HepG2 (cell line): ENCODE measurements around the gene SLC25A22. TPM values are rescaled to one million over a fixed set of nuclear protein-coding genes. Genes with fewer than 3 reads are reported as not detected.
A peak's percentile ranks its signal among the peaks of the same experiment; 100 is the strongest.

Experiments used
- EED ChIP-seq: sonication (generic); formaldehyde crosslinking; IDR thresholded peaks from 2 replicates; pipeline ENCODE4 v1.5.0; 2020; ENCODE audit warnings: mild to moderate bottlenecking, missing genetic modification reagents
- ELF3 ChIP-seq: IDR thresholded peaks from 2 replicates; pipeline ENCODE4 v1.6.1; 2016; ENCODE audit warnings: missing genetic modification reagents, missing compliant biosample characterization
- HMG20A ChIP-seq: IDR thresholded peaks from 2 replicates; pipeline ENCODE4 v1.6.1; 2016; ENCODE audit warnings: borderline replicate concordance
- KDM5A ChIP-seq: fragments of 200-600 bp; sonication (generic); IDR thresholded peaks from 2 replicates; pipeline ENCODE4 v1.7.0; 2018; ENCODE audit warnings: antibody characterized with exemption, mild to moderate bottlenecking, low read length, borderline replicate concordance
- PRDM10 ChIP-seq: sonication (generic); formaldehyde crosslinking; IDR thresholded peaks from 2 replicates; pipeline ENCODE4 v1.4.0; 2020; ENCODE audit warnings: low read depth, missing genetic modification reagents
- SOX5 ChIP-seq: IDR thresholded peaks from 2 replicates; pipeline ENCODE4 v1.6.1; 2016; ENCODE audit warnings: borderline replicate concordance
- THYN1 ChIP-seq: sonication (generic); formaldehyde crosslinking; IDR thresholded peaks from 2 replicates; pipeline ENCODE4 v1.8.1; 2023; ENCODE audit warnings: low read depth, mild to moderate bottlenecking, moderate library complexity, missing genetic modification reagents, borderline replicate concordance
- ZNF512B ChIP-seq: sonication (generic); formaldehyde crosslinking; IDR thresholded peaks from 2 replicates; pipeline ENCODE4 v1.5.1; 2020; ENCODE audit warnings: missing genetic modification reagents, mild to moderate bottlenecking, borderline replicate concordance
- ZNF546 ChIP-seq: sonication (generic); formaldehyde crosslinking; conservative IDR thresholded peaks from 2 replicates; pipeline ENCODE4 v1.8.1; 2023; ENCODE audit warnings: mild to moderate bottlenecking, missing genetic modification reagents
- ZNF619 ChIP-seq: sonication (generic); formaldehyde crosslinking; IDR thresholded peaks from 2 replicates; pipeline ENCODE4 v1.4.0; 2020; ENCODE audit warnings: mild to moderate bottlenecking, missing genetic modification reagents
- polyA plus RNA-seq, 8 experiments: library from polyadenylated mRNA; depleted of rRNA in 3 of 8; stranded (reverse) in 7 of 8; unstranded in 1 of 8; fragments of >200 nt; fragmentation: Illumina TruSeq in 4 of 8; extraction: Trizol in 4 of 8; gene quantifications; 2 replicates each; pipeline versions ENCODE4 v1.2.1 to v1.2.3, GENCODE V29; 2011 to 2016; ENCODE audit warnings: low read depth in 4 of 8, missing spikeins in 1 of 8, mixed read lengths in 1 of 8; ENCODE audit not compliant: insufficient read depth in 1 of 8
- total RNA-seq, 5 experiments: library from RNA; depleted of rRNA; stranded (reverse); fragments of >200 nt; fragmentation: Illumina TruSeq; extraction: Trizol; gene quantifications; 2 replicates each; pipeline ENCODE4 v1.2.3, GENCODE V29; 2016; ENCODE audit warnings: low read depth in 1 of 5
- TF ChIP-seq, protein P1 (sequence below): sonication (generic); formaldehyde crosslinking; IDR thresholded peaks from 2 replicates; pipeline ENCODE4 v1.5.0; 2020; ENCODE audit warnings: mild to moderate bottlenecking, missing genetic modification reagents
- TF ChIP-seq, protein P2 (sequence below): sonication (generic); formaldehyde crosslinking; IDR thresholded peaks from 2 replicates; pipeline ENCODE4 v1.8.0; 2022; ENCODE audit warnings: missing genetic modification reagents, low read depth, mild to moderate bottlenecking, borderline replicate concordance
- TF ChIP-seq, protein P3 (sequence below): sonication (generic); formaldehyde crosslinking; conservative IDR thresholded peaks from 2 replicates; pipeline ENCODE4 v1.4.0; 2020; ENCODE audit warnings: missing genetic modification reagents

Gene SLC25A22
- total and polyA plus RNA-seq, 2 of the 13 experiments (the other 11 are each of a cell fraction or from before 2014, with no cell fraction given) = 12.4 to 19.2 TPM

DNA sequence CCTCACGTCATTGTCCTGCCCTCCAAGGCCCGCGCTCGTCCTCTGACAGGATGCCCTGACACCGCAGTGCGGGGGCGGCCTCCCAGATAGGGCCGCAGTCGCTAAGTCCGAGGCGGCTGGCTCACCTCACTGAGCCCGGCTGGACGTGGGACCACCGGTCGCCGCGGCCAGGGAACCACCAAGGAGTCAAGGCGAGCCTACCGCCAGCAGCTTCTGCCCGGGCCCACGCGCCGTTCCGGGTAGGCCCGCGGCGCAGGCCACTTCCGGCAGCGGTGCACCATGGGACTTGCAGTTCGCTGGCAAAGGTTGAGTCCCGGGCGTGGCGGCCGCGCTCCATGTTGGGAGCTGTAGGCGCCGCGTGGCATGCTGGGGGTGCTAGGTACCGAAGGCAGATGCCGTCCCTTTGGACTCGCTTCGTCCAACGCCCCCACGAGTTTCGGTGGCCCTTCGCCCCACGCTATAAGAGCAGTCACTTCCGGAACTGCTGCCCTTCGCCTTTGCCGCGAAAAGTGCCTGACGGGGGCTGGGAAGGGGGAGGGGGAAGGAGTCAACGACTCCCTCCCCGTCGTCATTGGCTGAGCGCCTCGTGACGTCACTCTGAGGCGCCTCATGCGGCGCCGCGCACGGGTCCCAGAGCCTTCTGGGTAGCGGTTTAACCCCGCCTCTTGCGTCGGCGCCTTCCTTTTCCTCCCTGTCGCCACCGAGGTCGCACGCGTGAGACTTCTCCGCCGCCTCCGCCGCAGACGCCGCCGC is 11.4 kb upstream of the SLC25A22 start, which contains the start of gene RPLP2 (continued):
- TF ChIP-seq ZNF619 (CRISPR knock-in tag) = peak; percentile 74; the same call in 1 of the 2 replicates
- TF ChIP-seq PRDM10 (CRISPR knock-in tag) = peak; percentile 40; the same call in 1 of the 2 replicates
- peak; percentile 27; the same call in 1 of the 2 replicates for TF ChIP-seq SOX5
- TF ChIP-seq, protein P1, sequence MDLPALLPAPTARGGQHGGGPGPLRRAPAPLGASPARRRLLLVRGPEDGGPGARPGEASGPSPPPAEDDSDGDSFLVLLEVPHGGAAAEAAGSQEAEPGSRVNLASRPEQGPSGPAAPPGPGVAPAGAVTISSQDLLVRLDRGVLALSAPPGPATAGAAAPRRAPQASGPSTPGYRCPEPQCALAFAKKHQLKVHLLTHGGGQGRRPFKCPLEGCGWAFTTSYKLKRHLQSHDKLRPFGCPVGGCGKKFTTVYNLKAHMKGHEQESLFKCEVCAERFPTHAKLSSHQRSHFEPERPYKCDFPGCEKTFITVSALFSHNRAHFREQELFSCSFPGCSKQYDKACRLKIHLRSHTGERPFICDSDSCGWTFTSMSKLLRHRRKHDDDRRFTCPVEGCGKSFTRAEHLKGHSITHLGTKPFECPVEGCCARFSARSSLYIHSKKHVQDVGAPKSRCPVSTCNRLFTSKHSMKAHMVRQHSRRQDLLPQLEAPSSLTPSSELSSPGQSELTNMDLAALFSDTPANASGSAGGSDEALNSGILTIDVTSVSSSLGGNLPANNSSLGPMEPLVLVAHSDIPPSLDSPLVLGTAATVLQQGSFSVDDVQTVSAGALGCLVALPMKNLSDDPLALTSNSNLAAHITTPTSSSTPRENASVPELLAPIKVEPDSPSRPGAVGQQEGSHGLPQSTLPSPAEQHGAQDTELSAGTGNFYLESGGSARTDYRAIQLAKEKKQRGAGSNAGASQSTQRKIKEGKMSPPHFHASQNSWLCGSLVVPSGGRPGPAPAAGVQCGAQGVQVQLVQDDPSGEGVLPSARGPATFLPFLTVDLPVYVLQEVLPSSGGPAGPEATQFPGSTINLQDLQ (CRISPR knock-in tag) = peak; percentile 64; the same call in 1 of the 2 replicates
- TF ChIP-seq HMG20A (CRISPR knock-in tag) = no peak
- TF ChIP-seq ZNF546 (CRISPR knock-in tag) = peak; percentile 96
- TF ChIP-seq KDM5A = peak; percentile 81
- peak; percentile 59 for TF ChIP-seq ELF3 (CRISPR knock-in tag)
- peak; percentile 52; the same call in 1 of the 2 replicates for TF ChIP-seq EED (CRISPR knock-in tag)
- TF ChIP-seq THYN1 (CRISPR knock-in tag) = peak; percentile 63; the same call in 1 of the 2 replicates
- TF ChIP-seq, protein P2, sequence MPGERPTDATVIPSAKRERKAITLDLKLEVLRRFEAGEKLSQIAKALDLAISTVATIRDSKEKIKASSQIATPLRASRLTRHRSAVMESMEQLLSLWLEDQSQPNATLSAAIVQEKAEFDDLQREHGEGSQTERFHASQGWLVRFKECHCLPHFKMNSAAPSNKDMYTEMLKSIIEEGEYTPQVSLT (CRISPR knock-in tag) = no peak; the same call in 1 of the 2 replicates
- no peak for TF ChIP-seq ZNF512B (CRISPR knock-in tag)
- TF ChIP-seq, protein P3, sequence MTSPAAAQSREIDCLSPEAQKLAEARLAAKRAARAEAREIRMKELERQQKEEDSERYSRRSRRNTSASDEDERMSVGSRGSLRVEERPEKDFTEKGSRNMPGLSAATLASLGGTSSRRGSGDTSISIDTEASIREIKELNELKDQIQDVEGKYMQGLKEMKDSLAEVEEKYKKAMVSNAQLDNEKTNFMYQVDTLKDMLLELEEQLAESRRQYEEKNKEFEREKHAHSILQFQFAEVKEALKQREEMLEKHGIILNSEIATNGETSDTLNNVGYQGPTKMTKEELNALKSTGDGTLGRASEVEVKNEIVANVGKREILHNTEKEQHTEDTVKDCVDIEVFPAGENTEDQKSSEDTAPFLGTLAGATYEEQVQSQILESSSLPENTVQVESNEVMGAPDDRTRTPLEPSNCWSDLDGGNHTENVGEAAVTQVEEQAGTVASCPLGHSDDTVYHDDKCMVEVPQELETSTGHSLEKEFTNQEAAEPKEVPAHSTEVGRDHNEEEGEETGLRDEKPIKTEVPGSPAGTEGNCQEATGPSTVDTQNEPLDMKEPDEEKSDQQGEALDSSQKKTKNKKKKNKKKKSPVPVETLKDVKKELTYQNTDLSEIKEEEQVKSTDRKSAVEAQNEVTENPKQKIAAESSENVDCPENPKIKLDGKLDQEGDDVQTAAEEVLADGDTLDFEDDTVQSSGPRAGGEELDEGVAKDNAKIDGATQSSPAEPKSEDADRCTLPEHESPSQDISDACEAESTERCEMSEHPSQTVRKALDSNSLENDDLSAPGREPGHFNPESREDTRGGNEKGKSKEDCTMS (CRISPR knock-in tag) = no peak
